Gastrocnemius medialis (tissue), 4 donors: ENCODE measurements around the gene ITIH3. TPM values are rescaled to one million over a fixed set of nuclear protein-coding genes. Genes with fewer than 3 reads are reported as not detected.
A peak's percentile ranks its signal among the peaks of the same experiment; 100 is the strongest.

Experiments
- ATAC-seq, 2 donors: fragments of 150-250 bp; one replicate each; pipeline ENCODE4 v1.9.1; 2016
- DNase-seq, 2 donors: peaks; one replicate each; pipeline ENCODE4 v3.0.0-alpha.2; 2019
- H3K27ac ChIP-seq, 4 donors: fragments of 200-600 bp; sonication (generic); 1 replicate in 1 of 4; 2 replicates in 3 of 4; pipeline ENCODE4 v1.5.1; 2016 to 2018; ENCODE audit warnings: mild to moderate bottlenecking in 2 of 4, moderate library complexity in 1 of 4
- H3K27me3 ChIP-seq, 3 donors: fragments of 200-600 bp; sonication (generic) in 2 of 3; 1 replicate in 1 of 3; 2 replicates in 2 of 3; pipeline versions ENCODE4 v1.5.1 to v1.6.0; 2016 to 2019; ENCODE audit warnings: mild to moderate bottlenecking in 1 of 3, moderate library complexity in 1 of 3
- H3K36me3 ChIP-seq, 2 donors: fragments of 200-600 bp; sonication (generic) in 1 of 2; one replicate each; pipeline ENCODE4 v1.5.1; 2017 to 2018
- H3K4me1 ChIP-seq, 2 donors: fragments of 200-600 bp; sonication (generic) in 1 of 2; one replicate each; pipeline ENCODE4 v1.5.1; 2016 to 2017; ENCODE audit warnings: mild to moderate bottlenecking in 2 of 2
- H3K4me3 ChIP-seq, 4 donors: fragments of 200-600 bp; sonication (generic) in 3 of 4; 1 replicate in 1 of 4; 2 replicates in 3 of 4; pipeline ENCODE4 v1.5.1; 2016 to 2019; ENCODE audit warnings: mild to moderate bottlenecking in 2 of 4
- H3K9me3 ChIP-seq, 3 donors: fragments of 200-600 bp; sonication (generic) in 2 of 3; 1 replicate in 1 of 3; 2 replicates in 2 of 3; pipeline ENCODE4 v1.5.1; 2016 to 2019
- POLR2A ChIP-seq, 2 donors: fragments of 450-650 bp; IDR thresholded peaks; one replicate each; pipeline ENCODE4 v1.6.1; 2017; ENCODE audit warnings: antibody characterized with exemption in 2 of 2, mild to moderate bottlenecking in 2 of 2, moderate library complexity in 2 of 2
- in situ Hi-C, 4 donors: fragments of 200-750 bp; cut with MboI; loops; one replicate each; pipeline versions ENCODE4 v1.15.0 to v1.8.0; 2017; ENCODE audit warnings: low sequenced_read_pairs in 4 of 4
- intact Hi-C: fragments of 100-400 bp; cut with DNase I; formaldehyde crosslinking; loops from one replicate; pipeline ENCODE4 v1.15.1; 2023; ENCODE audit warnings: low total_unique reads
- total RNA-seq, 4 donors: library from RNA; depleted of rRNA; stranded (reverse); fragments of >200 nt; gene quantifications; one replicate each; pipeline versions ENCODE4 v1.1.0 to v1.2.3, GENCODE V29; 2016
- TF ChIP-seq, protein P1 (sequence below), 5 experiments: fragments of 450-650 bp in 3 of 5; fragments of 200-600 bp in 2 of 5; sonication (generic) in 2 of 5; IDR thresholded peaks in 4 of 5; conservative IDR thresholded peaks in 1 of 5; 1 replicate in 4 of 5; 2 replicates in 1 of 5; pipeline ENCODE4 v1.5.1; 2016 to 2019; ENCODE audit warnings: antibody characterized with exemption in 5 of 5, mild to moderate bottlenecking in 3 of 5, moderate library complexity in 3 of 5

The ITIH3 gene
- total RNA-seq, 4 donors from 2014 or later = 0.66 to 3.1 (median 1.5) TPM

DNA sequence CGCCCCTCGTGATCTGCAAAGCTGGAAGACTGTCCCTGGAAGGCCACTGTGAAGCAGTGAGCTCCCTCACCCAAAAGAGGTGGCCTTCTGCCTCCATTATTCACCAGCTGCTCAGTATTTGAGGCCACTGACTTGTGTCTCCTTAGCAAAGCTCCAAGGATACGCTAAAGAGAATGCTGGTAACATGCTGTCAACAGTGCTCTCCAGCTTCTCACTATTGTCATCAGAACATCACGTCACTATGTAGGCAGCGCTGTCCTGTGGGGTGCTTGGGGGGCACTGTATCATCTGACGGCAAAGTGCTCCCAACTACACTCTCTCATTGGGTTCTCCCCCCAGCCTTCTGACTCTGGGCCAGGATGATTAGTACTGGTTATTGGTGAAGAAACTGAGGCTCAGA, 21.6 kb downstream of the ITIH3 start:
- TF ChIP-seq, protein P1, sequence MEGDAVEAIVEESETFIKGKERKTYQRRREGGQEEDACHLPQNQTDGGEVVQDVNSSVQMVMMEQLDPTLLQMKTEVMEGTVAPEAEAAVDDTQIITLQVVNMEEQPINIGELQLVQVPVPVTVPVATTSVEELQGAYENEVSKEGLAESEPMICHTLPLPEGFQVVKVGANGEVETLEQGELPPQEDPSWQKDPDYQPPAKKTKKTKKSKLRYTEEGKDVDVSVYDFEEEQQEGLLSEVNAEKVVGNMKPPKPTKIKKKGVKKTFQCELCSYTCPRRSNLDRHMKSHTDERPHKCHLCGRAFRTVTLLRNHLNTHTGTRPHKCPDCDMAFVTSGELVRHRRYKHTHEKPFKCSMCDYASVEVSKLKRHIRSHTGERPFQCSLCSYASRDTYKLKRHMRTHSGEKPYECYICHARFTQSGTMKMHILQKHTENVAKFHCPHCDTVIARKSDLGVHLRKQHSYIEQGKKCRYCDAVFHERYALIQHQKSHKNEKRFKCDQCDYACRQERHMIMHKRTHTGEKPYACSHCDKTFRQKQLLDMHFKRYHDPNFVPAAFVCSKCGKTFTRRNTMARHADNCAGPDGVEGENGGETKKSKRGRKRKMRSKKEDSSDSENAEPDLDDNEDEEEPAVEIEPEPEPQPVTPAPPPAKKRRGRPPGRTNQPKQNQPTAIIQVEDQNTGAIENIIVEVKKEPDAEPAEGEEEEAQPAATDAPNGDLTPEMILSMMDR (IDR thresholded peaks at IDR 0.05 in 4 of 5, conservative IDR thresholded peaks at IDR 0.05 in 1 of 5) = no peak
- no peak for TF ChIP-seq POLR2A (IDR thresholded peaks at IDR 0.05)
- Histone ChIP-seq H3K9me3 (no peaks in the 10 kb centered on the region), H3K36me3 (peaks cover 0 to 73% of the 10 kb centered on the region in 2 donors), H3K4me1 (peaks cover 7 to 11% of the 10 kb centered on the region in 2 donors), H3K27me3 (no peaks in the 10 kb centered on the region), H3K4me3 (no peak overlapping the region), H3K27ac (no peak overlapping the region)
- ATAC-seq = no peak
- DNase-seq = no peak
- in situ Hi-C loops = no loop called here
- intact Hi-C loops = no loop called here

DNA sequence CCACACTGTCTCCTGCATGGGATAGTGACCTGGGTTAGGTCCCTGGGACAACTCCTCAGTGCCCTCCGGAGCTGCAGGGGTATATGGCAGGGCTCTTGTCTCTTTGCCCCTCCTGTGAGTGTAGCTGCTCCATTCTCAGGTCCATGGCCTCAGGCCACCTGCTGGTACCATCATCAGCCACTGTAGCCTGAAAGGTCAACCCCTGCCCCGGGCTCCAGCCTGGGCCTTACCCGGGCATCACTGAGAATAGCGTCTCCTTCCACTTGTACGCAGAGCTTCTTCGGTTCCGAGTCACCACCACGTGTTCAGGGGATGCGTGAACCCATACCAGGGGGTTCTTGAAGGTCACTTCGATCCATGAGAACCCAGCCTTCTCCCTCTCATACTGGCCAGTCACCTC, 22.1 kb downstream of the ITIH3 start:
- H3K36me3 ChIP-seq = peaks cover 0 to 77% of the 10 kb centered on the region in 2 donors
- H3K27me3 ChIP-seq = no peaks in the 10 kb centered on the region
- DNase-seq (no peak), ATAC-seq (no peak)
- no peaks in the 10 kb centered on the region for H3K9me3 ChIP-seq
- no peak overlapping the region for H3K4me3 ChIP-seq
- H3K27ac ChIP-seq = peak overlapping the region in 1 of 4 donors; percentile 27
- intact Hi-C loops = no loop called here
- TF ChIP-seq, protein P1 (IDR thresholded peaks at IDR 0.05 in 4 of 5, conservative IDR thresholded peaks at IDR 0.05 in 1 of 5) = no peak
- no peak for TF ChIP-seq POLR2A (IDR thresholded peaks at IDR 0.05)
- peaks cover 7 to 8% of the 10 kb centered on the region in 2 donors for H3K4me1 ChIP-seq
- in situ Hi-C loops = no loop called here

DNA sequence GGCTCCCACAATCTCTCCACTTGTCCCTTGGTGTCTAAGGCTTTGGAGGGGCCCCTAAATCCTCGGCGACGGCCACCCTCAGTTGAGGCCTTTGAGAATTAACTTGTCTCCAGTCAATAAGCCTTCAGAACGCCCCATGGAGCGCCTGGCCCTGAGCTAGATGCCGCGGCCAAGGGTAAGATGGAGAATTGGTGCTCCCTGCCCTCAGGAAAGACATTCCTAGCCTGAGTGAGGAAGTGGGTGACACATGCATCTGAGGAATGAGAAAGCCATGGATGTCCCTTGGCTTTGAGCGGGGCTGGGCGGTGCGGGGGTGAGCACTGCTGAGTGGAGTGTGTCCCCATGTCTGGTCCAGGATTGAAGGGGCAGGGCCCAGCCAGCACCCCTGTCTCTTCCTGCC, 22.6 kb downstream of the ITIH3 start:
- Histone ChIP-seq H3K4me3 (no peak overlapping the region), H3K9me3 (no peaks in the 10 kb centered on the region), H3K4me1 (peaks cover 7 to 8% of the 10 kb centered on the region in 2 donors), H3K27me3 (no peaks in the 10 kb centered on the region), H3K27ac (peak overlapping the region in 1 of 4 donors; percentile 96), H3K36me3 (peaks cover 0 to 83% of the 10 kb centered on the region in 2 donors)
- TF ChIP-seq POLR2A (IDR thresholded peaks at IDR 0.05) = no peak
- TF ChIP-seq, protein P1 (IDR thresholded peaks at IDR 0.05 in 4 of 5, conservative IDR thresholded peaks at IDR 0.05 in 1 of 5) = no peak
- DNase-seq (no peak), ATAC-seq (no peak)
- in situ Hi-C loops (no loop called here), intact Hi-C loops (no loop called here)

- H3K36me3 ChIP-seq = peaks cover 0 to 89% of the 10 kb centered on the region in 2 donors
Observed at GRCh38 chr3:52817860-52818259, 23.3 kb downstream of the ITIH3 start.

More at GRCh38 chr3:52817860-52818259, 23.3 kb downstream of the ITIH3 start:
- DNase-seq (no peak), ATAC-seq (no peak)
- Histone ChIP-seq H3K9me3 (no peaks in the 10 kb centered on the region), H3K4me3 (no peak overlapping the region), H3K4me1 (peaks cover 7 to 8% of the 10 kb centered on the region in 2 donors), H3K27me3 (no peaks in the 10 kb centered on the region), H3K27ac (peak overlapping the region; percentile 21 to 96 (median 48))
- intact Hi-C loops = no loop called here
- TF ChIP-seq, protein P1 (IDR thresholded peaks at IDR 0.05 in 4 of 5, conservative IDR thresholded peaks at IDR 0.05 in 1 of 5) = no peak
- no peak for TF ChIP-seq POLR2A (IDR thresholded peaks at IDR 0.05)
- in situ Hi-C loops = no loop called here
